H9 (cell line): ENCODE data around the gene TEKT3. TPM values are rescaled to one million over a fixed set of nuclear protein-coding genes. Genes with fewer than 3 reads are reported as not detected.

Experiments
- DNase-seq: peaks from one replicate; pipeline ENCODE4 v3.0.0-alpha.2; 2017
- H2AFZ ChIP-seq: one replicate; pipeline ENCODE4 v1.6.1; 2013; ENCODE audit warnings: mild to moderate bottlenecking, low read length, control low read depth, moderate library complexity
- H2AK5ac ChIP-seq: 2 replicates; pipeline ENCODE4 v1.6.1; 2013; ENCODE audit warnings: low read length, control low read depth, mixed read lengths; ENCODE audit not compliant: insufficient read length
- H2BK120ac ChIP-seq: one replicate; pipeline ENCODE4 v1.6.1; 2013; ENCODE audit warnings: low read depth, mild to moderate bottlenecking, low read length, control low read depth, inconsistent platforms; ENCODE audit not compliant: poor library complexity, severe bottlenecking
- H2BK12ac ChIP-seq: 2 replicates; pipeline ENCODE4 v1.6.1; 2013; ENCODE audit warnings: low read length, control low read depth, mixed read lengths, low read depth; ENCODE audit not compliant: insufficient read length
- H2BK15ac ChIP-seq: 2 replicates; pipeline ENCODE4 v1.6.1; 2013; ENCODE audit warnings: low read depth, low read length, control low read depth
- H2BK20ac ChIP-seq: one replicate; pipeline ENCODE4 v1.6.1; 2013; ENCODE audit warnings: low read depth, mild to moderate bottlenecking, low read length, control low read depth, inconsistent platforms; ENCODE audit not compliant: poor library complexity, severe bottlenecking
- H2BK5ac ChIP-seq: 2 replicates; pipeline ENCODE4 v1.6.1; 2013; ENCODE audit warnings: low read length, control low read depth, mixed read lengths; ENCODE audit not compliant: insufficient read length
- H3K14ac ChIP-seq: 2 replicates; pipeline ENCODE4 v1.6.1; 2013; ENCODE audit warnings: low read length, control low read depth; ENCODE audit not compliant: insufficient read depth
- H3K18ac ChIP-seq: 2 replicates; pipeline ENCODE4 v1.6.1; 2013; ENCODE audit warnings: low read depth, mild to moderate bottlenecking, mixed read lengths, low read length, control low read depth; ENCODE audit not compliant: insufficient read length
- H3K23ac ChIP-seq: 2 replicates; pipeline ENCODE4 v1.6.1; 2013; ENCODE audit warnings: low read length, control low read depth, mixed read lengths, low read depth; ENCODE audit not compliant: insufficient read length
- H3K23me2 ChIP-seq: 2 replicates; pipeline ENCODE4 v1.6.1; 2013; ENCODE audit warnings: low read depth, mild to moderate bottlenecking, mixed read lengths, low read length, control low read depth; ENCODE audit not compliant: insufficient read length, poor library complexity, severe bottlenecking
- H3K27ac ChIP-seq: 2 replicates; pipeline ENCODE4 v1.5.1; 2013; ENCODE audit warnings: low read length, control low read depth, mixed read lengths, low read depth; ENCODE audit not compliant: insufficient read length
- H3K27me3 ChIP-seq: 2 replicates; pipeline ENCODE4 v1.6.1; 2013; ENCODE audit warnings: low read length, control low read depth, inconsistent platforms; ENCODE audit not compliant: insufficient read depth
- H3K4ac ChIP-seq: 2 replicates; pipeline ENCODE4 v1.6.1; 2013; ENCODE audit warnings: low read depth, mild to moderate bottlenecking, control low read depth, inconsistent platforms, low read length, moderate library complexity
- H3K4me1 ChIP-seq: 2 replicates; pipeline ENCODE4 v1.6.1; 2013; ENCODE audit warnings: low read length, control low read depth, inconsistent platforms; ENCODE audit not compliant: insufficient read depth
- H3K4me2 ChIP-seq: 2 replicates; pipeline ENCODE4 v1.6.1; 2013; ENCODE audit warnings: low read length, control low read depth, mixed read lengths; ENCODE audit not compliant: insufficient read length, insufficient read depth
- H3K56ac ChIP-seq: 2 replicates; pipeline ENCODE4 v1.6.1; 2013; ENCODE audit warnings: low read depth, mild to moderate bottlenecking, mixed read lengths, low read length, control low read depth; ENCODE audit not compliant: insufficient read length
- H3K79me1 ChIP-seq: 2 replicates; pipeline ENCODE4 v1.6.1; 2013; ENCODE audit warnings: low read depth, mild to moderate bottlenecking, moderate library complexity, low read length, control low read depth, inconsistent platforms; ENCODE audit not compliant: insufficient read depth, poor library complexity, severe bottlenecking
- H3K79me2 ChIP-seq: 2 replicates; pipeline ENCODE4 v1.6.1; 2013; ENCODE audit warnings: low read length, control low read depth, inconsistent platforms; ENCODE audit not compliant: insufficient read depth
- H3K9ac ChIP-seq: 2 replicates; pipeline ENCODE4 v1.6.1; 2013; ENCODE audit warnings: low read length, control low read depth, mixed read lengths; ENCODE audit not compliant: insufficient read length; ENCODE audit errors: extremely low read depth
- H3K9me3 ChIP-seq: one replicate; pipeline ENCODE4 v1.6.1; 2013; ENCODE audit warnings: low read depth, low read length, inconsistent platforms; ENCODE audit not compliant: control insufficient read depth
- H3T11ph ChIP-seq: one replicate; pipeline ENCODE4 v1.6.1; 2013; ENCODE audit warnings: mild to moderate bottlenecking, low read length, control low read depth, inconsistent platforms
- H4K20me1 ChIP-seq: one replicate; pipeline ENCODE4 v1.6.1; 2013; ENCODE audit not compliant: control insufficient read depth, insufficient read length, insufficient read depth
- H4K5ac ChIP-seq: 2 replicates; pipeline ENCODE4 v1.6.1; 2013; ENCODE audit warnings: low read depth, mild to moderate bottlenecking, mixed read lengths, low read length, control low read depth; ENCODE audit not compliant: insufficient read length
- H4K8ac ChIP-seq: replicated peaks from 2 replicates; pipeline ENCODE4 v1.6.1; 2013; ENCODE audit warnings: low read length, control low read depth, mixed read lengths, low read depth; ENCODE audit not compliant: insufficient read length
- H4K91ac ChIP-seq: 2 replicates; pipeline ENCODE4 v1.6.1; 2013; ENCODE audit warnings: low read depth, mild to moderate bottlenecking, moderate library complexity, mixed read lengths, low read length, control low read depth; ENCODE audit not compliant: insufficient read length
- H3K27ac Mint-ChIP-seq, 3 experiments: 2 replicates in 2 of 3; 3 replicates in 1 of 3; pipeline ENCODE4 v1.8.0; 2020 to 2021; ENCODE audit warnings: mixed read lengths in 3 of 3, mild to moderate bottlenecking in 1 of 3, moderate library complexity in 1 of 3
- H3K27me3 Mint-ChIP-seq: 2 replicates; pipeline ENCODE4 v1.8.0; 2021; ENCODE audit warnings: low read depth, mild to moderate bottlenecking, moderate library complexity, mixed read lengths
- H3K36me3 Mint-ChIP-seq, 3 experiments: 2 replicates in 2 of 3; 3 replicates in 1 of 3; pipeline ENCODE4 v1.8.0; 2020 to 2021; ENCODE audit warnings: low read depth in 3 of 3, mixed read lengths in 3 of 3; ENCODE audit not compliant: insufficient read depth in 1 of 3
- H3K4me1 Mint-ChIP-seq, 2 experiments: 2 replicates each; pipeline ENCODE4 v1.8.0; 2020; ENCODE audit warnings: mixed read lengths in 2 of 2
- H3K4me3 Mint-ChIP-seq, 2 experiments: 2 replicates in 1 of 2; 3 replicates in 1 of 2; pipeline ENCODE4 v1.8.0; 2020 to 2021; ENCODE audit warnings: mild to moderate bottlenecking in 2 of 2, mixed read lengths in 2 of 2, moderate library complexity in 1 of 2
- H3K9me3 Mint-ChIP-seq, 2 experiments: 2 replicates in 1 of 2; 3 replicates in 1 of 2; pipeline ENCODE4 v1.8.0; 2020; ENCODE audit warnings: mild to moderate bottlenecking in 2 of 2, mixed read lengths in 2 of 2, moderate library complexity in 1 of 2
- WGBS: extraction: QIAGEN DNeasy Blood & Tissue Kit; methylation state at CpG from one replicate; pipeline ENCODE4 v1.1.7; 2013; ENCODE audit warnings: missing lambda C conversion rate, low lambda C conversion rate, mixed read lengths; ENCODE audit not compliant: insufficient read length; ENCODE audit errors: extremely low coverage; 5-methylcytosine and 5-hydroxymethylcytosine counted together
- total RNA-seq: library from RNA; stranded (reverse); gene quantifications from 2 replicates; pipeline ENCODE4 v1.2.1, GENCODE V29; 2021
- TF ChIP-seq, protein P1 (sequence below): fragments of 200-600 bp; sonication (generic); conservative IDR thresholded peaks from 3 replicates; pipeline ENCODE4 v1.8.0; 2021; ENCODE audit warnings: antibody characterized with exemption, mild to moderate bottlenecking

The TEKT3 gene
- total RNA-seq, 1 experiment from 2014 or later, result 0.42 TPM

DNA sequence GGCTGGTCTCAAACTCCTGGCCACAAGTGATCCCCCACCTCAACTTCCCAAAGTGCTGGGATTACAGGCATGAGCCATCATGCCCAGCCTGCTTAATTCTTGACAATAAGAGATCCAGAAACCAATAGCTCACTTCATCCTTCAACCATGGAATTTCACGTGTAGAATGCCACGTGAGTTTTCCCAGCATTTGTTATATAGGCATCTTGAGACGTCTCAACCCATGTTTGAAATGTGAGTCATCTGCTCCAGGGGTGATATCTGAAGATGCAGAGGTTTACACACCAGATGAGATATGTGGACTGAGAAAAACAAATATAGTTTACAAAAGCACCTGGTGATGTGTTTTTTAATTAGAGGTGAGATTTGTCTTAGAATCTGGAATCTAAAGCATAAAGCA, 7.1 kb downstream of the TEKT3 start:
- Histone ChIP-seq H2BK5ac (no peak overlapping the region), H3K9me3 (no peaks in the 10 kb centered on the region), H3K56ac (no peak overlapping the region), H4K20me1 (no peaks in the 10 kb centered on the region), H3K27ac (no peak overlapping the region), H3K14ac (no peak overlapping the region), H3K23ac (no peak overlapping the region), H3K4me1 (peaks cover 3% of the 10 kb centered on the region; the same call in 1 of the 2 replicates), H4K8ac (no peak overlapping the region), H2AFZ (no peak overlapping the region), H2BK120ac (no peak overlapping the region), H3K9ac (no peak overlapping the region), H3K27me3 (no peaks in the 10 kb centered on the region), H3K18ac (no peak overlapping the region), H3K4me2 (no peak overlapping the region), H2AK5ac (no peak overlapping the region), H2BK15ac (no peak overlapping the region), H3K79me1 (no peaks in the 10 kb centered on the region), H3K4ac (no peak overlapping the region), H2BK12ac (no peak overlapping the region), H3K23me2 (no peaks in the 10 kb centered on the region), H4K5ac (no peak overlapping the region), H2BK20ac (no peak overlapping the region), H3K79me2 (no peaks in the 10 kb centered on the region), H3T11ph (no peak overlapping the region), H4K91ac (no peak overlapping the region)
- WGBS, result no CpG with 5 or more reads among the region's 3 CpGs
- TF ChIP-seq, protein P1, sequence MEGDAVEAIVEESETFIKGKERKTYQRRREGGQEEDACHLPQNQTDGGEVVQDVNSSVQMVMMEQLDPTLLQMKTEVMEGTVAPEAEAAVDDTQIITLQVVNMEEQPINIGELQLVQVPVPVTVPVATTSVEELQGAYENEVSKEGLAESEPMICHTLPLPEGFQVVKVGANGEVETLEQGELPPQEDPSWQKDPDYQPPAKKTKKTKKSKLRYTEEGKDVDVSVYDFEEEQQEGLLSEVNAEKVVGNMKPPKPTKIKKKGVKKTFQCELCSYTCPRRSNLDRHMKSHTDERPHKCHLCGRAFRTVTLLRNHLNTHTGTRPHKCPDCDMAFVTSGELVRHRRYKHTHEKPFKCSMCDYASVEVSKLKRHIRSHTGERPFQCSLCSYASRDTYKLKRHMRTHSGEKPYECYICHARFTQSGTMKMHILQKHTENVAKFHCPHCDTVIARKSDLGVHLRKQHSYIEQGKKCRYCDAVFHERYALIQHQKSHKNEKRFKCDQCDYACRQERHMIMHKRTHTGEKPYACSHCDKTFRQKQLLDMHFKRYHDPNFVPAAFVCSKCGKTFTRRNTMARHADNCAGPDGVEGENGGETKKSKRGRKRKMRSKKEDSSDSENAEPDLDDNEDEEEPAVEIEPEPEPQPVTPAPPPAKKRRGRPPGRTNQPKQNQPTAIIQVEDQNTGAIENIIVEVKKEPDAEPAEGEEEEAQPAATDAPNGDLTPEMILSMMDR, result no peak
- Mint-ChIP-seq H3K27ac (no peak overlapping the region), H3K4me3 (no peak overlapping the region), H3K9me3 (peaks cover 18 to 21% of the 10 kb centered on the region in 2 experiments), H3K27me3 (peaks cover 30% of the 10 kb centered on the region), H3K4me1 (peaks cover 32 to 37% of the 10 kb centered on the region in 2 experiments), H3K36me3 (peaks cover 2 to 33% (median 19%) of the 10 kb centered on the region in 3 experiments; a peak in 6 of 7 replicates)
- DNase-seq, result no peak
